H1 (cell line): ENCODE data around the gene VCX2. TPM values are rescaled to one million over a fixed set of nuclear protein-coding genes. Genes with fewer than 3 reads are reported as not detected.

Experiments
- CTCF ChIA-PET: fragments of 300-600 bp; sonication (Branson Sonifier 250); formaldehyde crosslinking; loops from one replicate; lab custom pipeline; 2021; ENCODE audit not compliant: partially characterized antibody; lab: Charles Lee
- POLR2A ChIA-PET: fragments of 300-600 bp; sonication (Branson Sonifier 250); formaldehyde crosslinking; loops from one replicate; lab custom pipeline; 2021; ENCODE audit warnings: inconsistent platforms; ENCODE audit not compliant: partially characterized antibody; lab: Charles Lee
- DNase-seq, 2 experiments: peaks; one replicate each; pipeline versions ENCODE4 v3.0.0 to v3.0.0-alpha.2; 2010 to 2022; ENCODE audit warnings: low spot score in 2 of 2, low read depth in 1 of 2, mixed read lengths in 1 of 2
- FAIRE-seq: peaks from 2 replicates; lab custom pipeline; 2011; peaks lifted over from hg19 to GRCh38; lab: Jason Lieb, UNC
- H2AFZ ChIP-seq: 2 replicates; pipeline ENCODE4 v1.8.1; 2012; ENCODE audit warnings: low read length, inconsistent platforms
- H2AK5ac ChIP-seq: 2 replicates; pipeline ENCODE4 v1.6.1; 2013; ENCODE audit warnings: low read depth, low read length
- H2BK120ac ChIP-seq: replicated peaks from 2 replicates; pipeline ENCODE3; 2013; ENCODE audit warnings: low read depth, low read length, inconsistent platforms
- H2BK12ac ChIP-seq: 2 replicates; pipeline ENCODE4 v1.6.1; 2013; ENCODE audit warnings: low read depth, low read length
- H2BK15ac ChIP-seq: 2 replicates; pipeline ENCODE4 v1.6.1; 2013; ENCODE audit warnings: low read length
- H2BK20ac ChIP-seq: 2 replicates; pipeline ENCODE4 v1.6.1; 2013; ENCODE audit warnings: low read length
- H2BK5ac ChIP-seq: 2 replicates; pipeline ENCODE4 v1.6.1; 2013; ENCODE audit warnings: low read depth, low read length
- H3K14ac ChIP-seq: 2 replicates; pipeline ENCODE4 v1.6.1; 2013; ENCODE audit warnings: inconsistent platforms; ENCODE audit not compliant: insufficient read length
- H3K18ac ChIP-seq: 2 replicates; pipeline ENCODE4 v1.6.1; 2013; ENCODE audit warnings: low read length; ENCODE audit errors: extremely low read depth
- H3K23ac ChIP-seq: 2 replicates; pipeline ENCODE4 v1.6.1; 2013; ENCODE audit warnings: inconsistent platforms; ENCODE audit not compliant: insufficient read length
- H3K23me2 ChIP-seq: 2 replicates; pipeline ENCODE4 v1.6.1; 2013; ENCODE audit warnings: low read depth, low read length
- H3K27ac ChIP-seq: 2 replicates; pipeline ENCODE4 v1.6.1; 2011; ENCODE audit warnings: low read depth, low read length, inconsistent platforms
- H3K27me3 ChIP-seq, 4 experiments: replicated peaks in 1 of 4; 1 replicate in 1 of 4; 2 replicates in 3 of 4; pipeline versions ENCODE4 v1.6.1 to v1.8.1; 2011 to 2013; ENCODE audit warnings: low read length in 3 of 4, mild to moderate bottlenecking in 3 of 4, inconsistent platforms in 2 of 4, mixed read lengths in 2 of 4, moderate library complexity in 1 of 4; ENCODE audit not compliant: control insufficient read depth in 3 of 4, insufficient read depth in 3 of 4; ENCODE audit errors: extremely low read depth in 1 of 4
- H3K36me3 ChIP-seq, 4 experiments: 2 replicates each; pipeline versions ENCODE4 v1.6.1 to v1.8.1; 2011 to 2013; ENCODE audit warnings: mild to moderate bottlenecking in 4 of 4, low read length in 3 of 4, moderate library complexity in 2 of 4, control low read depth in 1 of 4, inconsistent platforms in 1 of 4; ENCODE audit not compliant: insufficient read depth in 4 of 4, control insufficient read depth in 2 of 4
- H3K4ac ChIP-seq: replicated peaks from 2 replicates; pipeline ENCODE3; 2013; ENCODE audit warnings: low read length, low read depth, mixed read lengths, inconsistent platforms; ENCODE audit not compliant: insufficient read length
- H3K4me1 ChIP-seq, 4 experiments: replicated peaks in 1 of 4; 1 replicate in 1 of 4; 2 replicates in 3 of 4; pipeline versions ENCODE4 v1.6.1 to v1.8.1; 2011 to 2013; ENCODE audit warnings: low read length in 3 of 4, inconsistent platforms in 2 of 4, mixed read lengths in 1 of 4; ENCODE audit not compliant: insufficient read depth in 4 of 4, control insufficient read depth in 3 of 4
- H3K4me2 ChIP-seq, 2 experiments: 2 replicates each; pipeline versions ENCODE4 v1.6.1 to v1.8.1; 2011 to 2013; ENCODE audit warnings: low read depth in 2 of 2, low read length in 2 of 2, control low read depth in 1 of 2, inconsistent platforms in 1 of 2, mild to moderate bottlenecking in 1 of 2; ENCODE audit not compliant: insufficient read depth in 1 of 2
- H3K4me3 ChIP-seq, 4 experiments: fragments of 200-600, 300-600 bp in 1 of 4; sonication (generic), shearing (Covaris generic), sonication (Bioruptor Twin) in 1 of 4; 2 replicates each; pipeline versions ENCODE4 v1.5.1 to v1.8.1; 2011 to 2016; ENCODE audit warnings: low read length in 4 of 4, low read depth in 3 of 4, control low read depth in 2 of 4, inconsistent platforms in 2 of 4, mild to moderate bottlenecking in 2 of 4, mixed read lengths in 1 of 4, moderate library complexity in 1 of 4; ENCODE audit not compliant: insufficient read depth in 2 of 4; ENCODE audit errors: extremely low read depth in 1 of 4
- H3K56ac ChIP-seq: replicated peaks from 2 replicates; pipeline ENCODE3; 2013; ENCODE audit warnings: low read depth, mild to moderate bottlenecking, mixed read lengths, low read length, inconsistent platforms; ENCODE audit not compliant: insufficient read length
- H3K79me1 ChIP-seq: 2 replicates; pipeline ENCODE4 v1.6.1; 2013; ENCODE audit warnings: low read depth, low read length, control low read depth
- H3K79me2 ChIP-seq, 2 experiments: 2 replicates each; pipeline versions ENCODE4 v1.6.1 to v1.8.1; 2012 to 2013; ENCODE audit warnings: low read length in 2 of 2, mild to moderate bottlenecking in 2 of 2, inconsistent platforms in 1 of 2; ENCODE audit not compliant: insufficient read depth in 2 of 2, control insufficient read depth in 1 of 2
- H3K9ac ChIP-seq, 4 experiments: replicated peaks in 1 of 4; 1 replicate in 1 of 4; 2 replicates in 3 of 4; pipeline versions ENCODE4 v1.6.1 to v1.8.1; 2011 to 2013; ENCODE audit warnings: low read depth in 3 of 4, low read length in 3 of 4, control low read depth in 2 of 4, mild to moderate bottlenecking in 2 of 4, moderate library complexity in 2 of 4, inconsistent platforms in 1 of 4; ENCODE audit errors: extremely low read depth in 1 of 4
- H3K9me3 ChIP-seq, 2 experiments: 2 replicates each; pipeline versions ENCODE4 v1.6.1 to v1.8.1; 2012 to 2013; ENCODE audit warnings: mild to moderate bottlenecking in 2 of 2, moderate library complexity in 2 of 2, control low read depth in 1 of 2, inconsistent platforms in 1 of 2, low read depth in 1 of 2, low read length in 1 of 2, mixed read lengths in 1 of 2; ENCODE audit not compliant: insufficient read depth in 2 of 2
- H4K20me1 ChIP-seq, 2 experiments: replicated peaks in 1 of 2; 2 replicates each; pipeline versions ENCODE3 to v1.8.1; 2011 to 2013; ENCODE audit warnings: inconsistent platforms in 2 of 2, low read length in 2 of 2, mild to moderate bottlenecking in 1 of 2; ENCODE audit not compliant: insufficient read depth in 2 of 2, control insufficient read depth in 1 of 2
- H4K5ac ChIP-seq: 2 replicates; pipeline ENCODE4 v1.6.1; 2013; ENCODE audit warnings: low read length, low read depth, mixed read lengths, inconsistent platforms; ENCODE audit not compliant: insufficient read length
- H4K8ac ChIP-seq: 2 replicates; pipeline ENCODE4 v1.8.0; 2013; ENCODE audit warnings: mild to moderate bottlenecking, moderate library complexity, low read length, inconsistent platforms; ENCODE audit not compliant: insufficient read depth; ENCODE audit errors: extremely low read depth
- H4K91ac ChIP-seq: replicated peaks from 2 replicates; pipeline ENCODE3; 2013; ENCODE audit warnings: low read length, mixed read lengths, inconsistent platforms; ENCODE audit not compliant: insufficient read length
- CEBPB ChIP-seq: IDR thresholded peaks from 2 replicates; pipeline ENCODE4 v1.6.1; 2012; ENCODE audit warnings: low read depth, low read length
- CHD2 ChIP-seq: IDR thresholded peaks from 2 replicates; pipeline ENCODE4 v1.6.1; 2012; ENCODE audit warnings: low read length, improper control_type of control experiment
- CTBP2 ChIP-seq: IDR thresholded peaks from 2 replicates; pipeline ENCODE4 v1.7.0; 2011; ENCODE audit warnings: borderline replicate concordance, mild to moderate bottlenecking, moderate library complexity, mixed read lengths, low read length; ENCODE audit not compliant: insufficient read depth, insufficient read length
- E2F6 ChIP-seq: IDR thresholded peaks from 2 replicates; pipeline ENCODE4 v1.6.1; 2012; ENCODE audit warnings: inconsistent platforms
- GABPA ChIP-seq: IDR thresholded peaks from 2 replicates; pipeline ENCODE4 v1.6.1; 2011; ENCODE audit warnings: mild to moderate bottlenecking, low read length, moderate library complexity, borderline replicate concordance; ENCODE audit not compliant: insufficient read depth
- JUND ChIP-seq: IDR thresholded peaks from 2 replicates; pipeline ENCODE4 v1.6.1; 2011; ENCODE audit warnings: mild to moderate bottlenecking, improper control_type of control experiment, low read length
- KDM5A ChIP-seq: fragments of 200-600 bp; IDR thresholded peaks from 2 replicates; pipeline ENCODE4 v1.7.1; 2012; ENCODE audit warnings: mild to moderate bottlenecking, low read length, inconsistent platforms, mixed read lengths
- MAX ChIP-seq: IDR thresholded peaks from 2 replicates; pipeline ENCODE4 v1.6.1; 2012; ENCODE audit warnings: inconsistent platforms
- NRF1 ChIP-seq: IDR thresholded peaks from 2 replicates; pipeline ENCODE4 v1.6.1; 2011; ENCODE audit warnings: mild to moderate bottlenecking, low read depth, low read length, improper control_type of control experiment
- POLR2A ChIP-seq, 2 experiments: IDR thresholded peaks; 1 replicate in 1 of 2; 2 replicates in 1 of 2; pipeline ENCODE4 v1.6.1; 2011; ENCODE audit warnings: low read depth in 2 of 2, low read length in 2 of 2, mild to moderate bottlenecking in 2 of 2; ENCODE audit errors: control extremely low read depth in 1 of 2
- RFX5 ChIP-seq: IDR thresholded peaks from 2 replicates; pipeline ENCODE4 v1.6.1; 2011; ENCODE audit warnings: low read depth, low read length, improper control_type of control experiment, borderline replicate concordance
- SAP30 ChIP-seq: fragments of 300-600 bp; sonication (generic); IDR thresholded peaks from 2 replicates; pipeline ENCODE4 v1.7.1; 2012; ENCODE audit warnings: low read length, moderate library complexity, mild to moderate bottlenecking, inconsistent platforms; ENCODE audit not compliant: insufficient read depth, insufficient replicate concordance
- SP4 ChIP-seq: IDR thresholded peaks from 2 replicates; pipeline ENCODE4 v1.6.1; 2012; ENCODE audit warnings: low read length, inconsistent platforms
- TAF1 ChIP-seq: IDR thresholded peaks from 2 replicates; pipeline ENCODE4 v1.6.1; 2011; ENCODE audit warnings: mild to moderate bottlenecking, low read depth, low read length
- TEAD4 ChIP-seq: IDR thresholded peaks from 2 replicates; pipeline ENCODE4 v1.6.1; 2012; ENCODE audit warnings: low read depth, low read length, inconsistent platforms, mixed read lengths
- WGBS, 2 experiments: shearing (Covaris generic) in 1 of 2; methylation state at CpG; one replicate each; pipeline versions ENCODE4 v1.1.6 to v1.1.7; 2013 to 2015; ENCODE audit warnings: low lambda C conversion rate in 2 of 2, mixed read lengths in 2 of 2, inconsistent platforms in 1 of 2, low coverage in 1 of 2, missing lambda C conversion rate in 1 of 2; ENCODE audit not compliant: insufficient replicate concordance in 2 of 2, insufficient coverage in 1 of 2, insufficient read length in 1 of 2; ENCODE audit errors: extremely low coverage in 1 of 2, missing lambda C conversion rate in 1 of 2; 5-methylcytosine and 5-hydroxymethylcytosine counted together
- polyA plus RNA-seq, 7 experiments: library from polyadenylated mRNA; depleted of rRNA in 3 of 7; stranded (reverse) in 5 of 7; unstranded in 2 of 7; fragments of >200 nt in 5 of 7; fragments of 200-250 nt in 2 of 7; gene quantifications; 1 replicate in 5 of 7; 2 replicates in 1 of 7; 4 replicates in 1 of 7; pipeline versions ENCODE4 v1.2.1 to v1.2.3, GENCODE V29; 2011 to 2013; ENCODE audit warnings: missing spikeins in 2 of 7, mixed read lengths in 2 of 7
- total RNA-seq: library from RNA; stranded (reverse); fragmentation: NEBNext Ultra II Directional; extraction: Animal tissue kit (Norgen Biotek cat#: 25700); gene quantifications from 2 replicates; pipeline ENCODE4 v1.2.1, GENCODE V29; 2021

Gene VCX2
- total and polyA plus RNA-seq, 2 of the 8 experiments (the other 6 are each of a cell fraction or from before 2014, with no cell fraction given) = not detected

- 80% methylated on average over 3 of the region's 3 CpGs; no CpG with 5 or more reads in 1 of the 2 experiments for WGBS, 2 experiments
- Histone ChIP-seq H4K5ac (no peak overlapping the region), H2BK15ac (no peak overlapping the region), H4K20me1 (no peaks in the 10 kb centered on the region), H4K91ac (no peak overlapping the region), H3K4me3 (no peak overlapping the region), H3K9ac (no peak overlapping the region), H3K27me3 (no peaks in the 10 kb centered on the region), H2BK5ac (no peak overlapping the region), H3K79me1 (no peaks in the 10 kb centered on the region), H2BK20ac (no peak overlapping the region), H2BK120ac (no peak overlapping the region), H2AFZ (no peak overlapping the region), H2AK5ac (no peak overlapping the region), H3K4ac (no peak overlapping the region), H2BK12ac (no peak overlapping the region), H3K4me2 (no peak overlapping the region), H3K9me3 (no peaks in the 10 kb centered on the region), H3K14ac (no peak overlapping the region), H4K8ac (no peak overlapping the region), H3K23ac (no peak overlapping the region), H3K18ac (no peak overlapping the region), H3K4me1 (no peaks in the 10 kb centered on the region), H3K56ac (no peak overlapping the region), H3K23me2 (no peaks in the 10 kb centered on the region), H3K27ac (no peak overlapping the region), H3K79me2 (no peaks in the 10 kb centered on the region), H3K36me3 (no peaks in the 10 kb centered on the region)
- POLR2A ChIA-PET = no interaction called here
- no peak for DNase-seq
- CTCF ChIA-PET = no interaction called here
- no peak for FAIRE-seq
- TF ChIP-seq CEBPB = no peak
- no peak for TF ChIP-seq RFX5
- no peak for TF ChIP-seq TEAD4
- no peak for TF ChIP-seq SAP30
- no peak for TF ChIP-seq NRF1
- no peak for TF ChIP-seq POLR2A (IDR thresholded peaks at IDR 0.05; ENCODE audit: control extremely low read depth in 1 of 2, low read depth in 2 of 2, low read length in 2 of 2)
- no peak for TF ChIP-seq CTBP2
- no peak for TF ChIP-seq MAX
- TF ChIP-seq SP4 = no peak
- no peak for TF ChIP-seq GABPA
- TF ChIP-seq TAF1 = no peak
- no peak for TF ChIP-seq CHD2
- no peak for TF ChIP-seq JUND
- no peak for TF ChIP-seq KDM5A
- TF ChIP-seq E2F6 = no peak
Measured at GRCh38 chrX:8126648-8127047, 44.4 kb downstream of the VCX2 start.
